ENCODE results near the gene RNASE2. TPM values are rescaled to one million over a fixed set of nuclear protein-coding genes. Genes with fewer than 3 reads are reported as not detected.
"Not testable (repeated sequence)": the region's sequence is repeated elsewhere in the genome, so short reads cannot be mapped to it uniquely, and the experiment has no call there.

Gene RNASE2
- total RNA-seq, 2 donors from 2014 or later: 6.9 to 7.2 TPM

DNA sequence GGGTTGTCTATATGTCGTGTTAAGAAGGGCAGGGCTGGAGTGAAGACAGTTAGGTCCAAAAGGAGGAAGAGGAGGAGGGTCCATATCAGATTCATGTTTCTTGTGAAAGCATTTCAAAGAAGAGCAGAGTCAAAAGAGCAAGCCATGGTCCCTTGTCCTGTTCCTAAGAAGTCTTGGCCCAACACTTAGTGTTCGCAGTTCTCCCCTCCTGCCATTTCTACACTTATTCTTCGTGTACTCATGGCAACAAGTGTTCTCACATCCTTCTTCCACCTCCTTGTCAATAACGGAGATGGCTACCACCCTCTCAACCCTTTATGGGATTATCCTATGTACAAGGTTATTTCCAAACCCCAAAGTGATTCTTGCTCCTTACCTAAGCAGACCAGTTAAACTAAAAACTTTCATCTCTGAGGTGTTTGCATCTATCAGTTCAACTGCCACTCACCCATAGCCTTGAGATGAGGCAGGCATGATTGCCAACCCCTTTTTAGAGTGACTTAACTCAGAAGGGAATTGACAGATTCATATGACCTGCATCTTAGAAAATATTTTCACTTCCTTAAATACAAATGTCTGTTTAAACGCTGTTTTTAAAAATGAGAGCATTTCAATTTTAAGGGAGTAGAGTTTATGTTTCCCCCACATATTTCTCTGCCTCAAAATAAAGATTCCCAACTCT, 19.8 kb upstream of the RNASE2 start:
- no peaks in the 10 kb centered on the region for H3K36me3 ChIP-seq
- H3K9me3 ChIP-seq: no peaks in the 10 kb centered on the region
- TF ChIP-seq, protein P1, sequence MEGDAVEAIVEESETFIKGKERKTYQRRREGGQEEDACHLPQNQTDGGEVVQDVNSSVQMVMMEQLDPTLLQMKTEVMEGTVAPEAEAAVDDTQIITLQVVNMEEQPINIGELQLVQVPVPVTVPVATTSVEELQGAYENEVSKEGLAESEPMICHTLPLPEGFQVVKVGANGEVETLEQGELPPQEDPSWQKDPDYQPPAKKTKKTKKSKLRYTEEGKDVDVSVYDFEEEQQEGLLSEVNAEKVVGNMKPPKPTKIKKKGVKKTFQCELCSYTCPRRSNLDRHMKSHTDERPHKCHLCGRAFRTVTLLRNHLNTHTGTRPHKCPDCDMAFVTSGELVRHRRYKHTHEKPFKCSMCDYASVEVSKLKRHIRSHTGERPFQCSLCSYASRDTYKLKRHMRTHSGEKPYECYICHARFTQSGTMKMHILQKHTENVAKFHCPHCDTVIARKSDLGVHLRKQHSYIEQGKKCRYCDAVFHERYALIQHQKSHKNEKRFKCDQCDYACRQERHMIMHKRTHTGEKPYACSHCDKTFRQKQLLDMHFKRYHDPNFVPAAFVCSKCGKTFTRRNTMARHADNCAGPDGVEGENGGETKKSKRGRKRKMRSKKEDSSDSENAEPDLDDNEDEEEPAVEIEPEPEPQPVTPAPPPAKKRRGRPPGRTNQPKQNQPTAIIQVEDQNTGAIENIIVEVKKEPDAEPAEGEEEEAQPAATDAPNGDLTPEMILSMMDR (IDR thresholded peaks at IDR 0.05): no peak
- no peaks in the 10 kb centered on the region for H3K4me1 ChIP-seq (ENCODE audit: control insufficient read depth in 1 of 2, low read depth in 2 of 2)
- no peak for ATAC-seq (ENCODE audit: insufficient number of reproducible peaks, low FRiP score, low read depth)
- H3K27ac ChIP-seq: no peak overlapping the region
- DNase-seq (ENCODE audit: low spot score): no peak
- no peaks in the 10 kb centered on the region for H3K27me3 ChIP-seq (replicated peaks; ENCODE audit: insufficient read depth)
- no peak overlapping the region for H3K4me3 ChIP-seq

DNA sequence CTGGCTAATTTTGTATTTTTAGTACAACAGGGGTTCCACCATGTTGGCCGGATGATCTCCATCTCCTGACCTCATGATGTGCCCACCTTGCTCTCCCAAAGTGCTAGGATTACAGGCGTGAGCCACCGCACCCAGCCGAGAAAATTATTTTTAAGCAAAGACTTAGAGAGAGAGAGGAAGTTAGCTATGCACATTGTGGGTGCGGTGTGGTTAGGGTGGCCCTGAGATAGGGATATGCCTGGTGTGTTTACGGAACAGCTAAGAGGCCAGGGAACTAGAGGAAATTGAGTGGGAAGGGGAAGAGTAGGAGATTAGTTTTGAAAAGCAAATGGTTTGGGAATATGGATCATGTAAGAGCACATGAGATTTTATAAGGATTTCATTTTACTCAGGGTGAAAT, 10.1 kb upstream of the RNASE2 start:
- not testable (repeated sequence) for H3K4me3 ChIP-seq; H3K27ac ChIP-seq; H3K4me1 ChIP-seq (ENCODE audit: control insufficient read depth in 1 of 2, low read depth in 2 of 2); H3K27me3 ChIP-seq (replicated peaks; ENCODE audit: insufficient read depth); H3K36me3 ChIP-seq; ATAC-seq (ENCODE audit: insufficient number of reproducible peaks, low FRiP score, low read depth); H3K9me3 ChIP-seq; DNase-seq (ENCODE audit: low spot score)

DNA sequence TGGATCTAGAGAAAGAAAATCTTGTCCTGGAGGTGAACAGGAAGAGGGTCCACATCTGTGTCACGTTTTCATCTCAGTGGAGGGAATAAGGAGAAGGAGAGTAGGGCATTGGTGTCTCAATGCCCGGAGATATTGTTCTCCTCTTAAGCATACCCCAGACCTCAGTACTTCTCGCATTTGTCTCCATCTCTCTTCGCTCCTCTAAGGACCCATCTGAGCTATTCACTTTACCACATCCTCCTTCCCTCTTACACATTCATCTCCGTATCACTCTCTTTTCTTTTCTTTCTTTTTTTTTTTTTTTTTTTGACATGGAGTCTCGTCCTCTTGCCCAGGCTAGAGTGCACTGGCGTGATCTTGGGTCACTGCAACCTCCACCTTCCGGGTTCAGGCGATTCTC, 8.6 kb upstream of the RNASE2 start:
- H3K9me3 ChIP-seq; H3K27ac ChIP-seq; H3K27me3 ChIP-seq (replicated peaks; ENCODE audit: insufficient read depth); H3K4me1 ChIP-seq (ENCODE audit: control insufficient read depth in 1 of 2, low read depth in 2 of 2); DNase-seq (ENCODE audit: low spot score); H3K36me3 ChIP-seq; ATAC-seq (ENCODE audit: insufficient number of reproducible peaks, low FRiP score, low read depth); H3K4me3 ChIP-seq: not testable (repeated sequence)

DNA sequence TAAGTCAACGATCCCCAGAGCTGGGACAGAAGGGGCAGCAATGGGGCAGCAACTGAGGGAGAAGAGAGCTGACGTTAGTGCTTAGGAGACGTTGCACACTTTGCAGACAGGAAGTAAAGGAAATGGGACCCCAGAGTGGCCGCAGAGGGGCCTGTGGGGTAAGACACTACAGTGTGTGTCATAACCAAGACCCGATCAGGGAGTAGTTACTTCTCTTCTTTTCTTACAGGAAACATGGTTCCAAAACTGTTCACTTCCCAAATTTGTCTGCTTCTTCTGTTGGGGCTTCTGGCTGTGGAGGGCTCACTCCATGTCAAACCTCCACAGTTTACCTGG, 219 bp downstream of the RNASE2 start:
- not testable (repeated sequence) for H3K4me3 ChIP-seq; H3K27ac ChIP-seq; DNase-seq (ENCODE audit: low spot score); H3K27me3 ChIP-seq (replicated peaks; ENCODE audit: insufficient read depth); H3K4me1 ChIP-seq (ENCODE audit: control insufficient read depth in 1 of 2, low read depth in 2 of 2); H3K36me3 ChIP-seq; ATAC-seq (ENCODE audit: insufficient number of reproducible peaks, low FRiP score, low read depth); H3K9me3 ChIP-seq

DNA sequence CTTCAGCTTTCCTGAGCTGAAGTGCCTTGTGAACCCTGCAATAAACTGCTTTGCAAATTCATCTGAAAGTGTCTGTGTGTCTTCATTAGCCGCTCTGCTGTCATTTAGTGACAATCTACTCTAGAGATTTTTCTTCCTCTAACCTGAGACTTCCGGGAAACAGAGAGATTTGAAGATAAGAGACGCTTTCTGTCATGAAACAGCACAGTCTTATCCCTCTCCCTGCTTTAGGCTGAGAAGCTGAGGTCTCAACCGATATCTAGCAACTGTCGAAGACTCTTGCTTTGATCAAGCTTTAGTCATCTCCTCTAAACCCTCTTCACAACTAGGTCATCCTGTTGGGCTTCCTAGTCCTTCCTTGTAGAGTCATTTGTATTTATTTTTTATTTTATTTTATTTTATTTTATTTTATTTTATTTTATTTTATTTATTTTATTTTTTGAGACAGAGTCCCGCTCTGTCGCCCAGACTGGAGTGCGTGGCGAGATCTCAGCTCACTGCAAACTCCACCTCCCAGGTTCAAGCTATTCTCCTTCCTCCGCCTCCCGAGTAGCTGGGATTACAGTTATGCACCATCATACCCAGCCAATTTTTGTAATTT, 1.2 kb downstream of the RNASE2 start:
- peaks cover 0 to 2% of the 10 kb centered on the region in 2 donors for H3K4me1 ChIP-seq (ENCODE audit: control insufficient read depth in 1 of 2, low read depth in 2 of 2)
- TF ChIP-seq, protein P1 (IDR thresholded peaks at IDR 0.05): no peak
- no peak overlapping the region for H3K27ac ChIP-seq
- no peaks in the 10 kb centered on the region for H3K36me3 ChIP-seq
- H3K9me3 ChIP-seq: no peaks in the 10 kb centered on the region
- DNase-seq (ENCODE audit: low spot score): no peak
- no peaks in the 10 kb centered on the region for H3K27me3 ChIP-seq (replicated peaks; ENCODE audit: insufficient read depth)
- no peak for ATAC-seq (ENCODE audit: insufficient number of reproducible peaks, low FRiP score, low read depth)
- H3K4me3 ChIP-seq: no peak overlapping the region

DNA sequence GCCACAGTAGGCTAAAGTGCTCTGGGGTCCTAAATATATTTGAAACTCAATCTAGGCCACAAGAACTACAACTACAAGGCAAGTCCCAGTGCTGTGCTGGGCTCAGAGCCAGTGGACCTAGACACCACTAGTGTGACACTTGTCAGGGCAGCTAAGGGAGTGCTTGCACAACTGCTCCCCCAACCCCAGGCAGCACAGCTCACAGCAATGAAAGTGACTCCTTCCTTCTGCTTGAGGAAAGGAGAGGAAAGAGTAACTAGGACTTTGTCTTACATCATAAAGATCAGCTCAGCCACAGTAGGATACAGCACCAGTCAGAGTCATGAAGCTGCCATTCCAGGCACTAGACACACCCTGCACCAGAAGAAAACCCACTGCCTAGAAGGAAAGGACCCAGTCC, 3.7 kb downstream of the RNASE2 start:
- not testable (repeated sequence) for H3K4me1 ChIP-seq (ENCODE audit: control insufficient read depth in 1 of 2, low read depth in 2 of 2); H3K36me3 ChIP-seq; H3K27ac ChIP-seq; H3K27me3 ChIP-seq (replicated peaks; ENCODE audit: insufficient read depth); ATAC-seq (ENCODE audit: insufficient number of reproducible peaks, low FRiP score, low read depth); DNase-seq (ENCODE audit: low spot score); H3K9me3 ChIP-seq; H3K4me3 ChIP-seq

DNA sequence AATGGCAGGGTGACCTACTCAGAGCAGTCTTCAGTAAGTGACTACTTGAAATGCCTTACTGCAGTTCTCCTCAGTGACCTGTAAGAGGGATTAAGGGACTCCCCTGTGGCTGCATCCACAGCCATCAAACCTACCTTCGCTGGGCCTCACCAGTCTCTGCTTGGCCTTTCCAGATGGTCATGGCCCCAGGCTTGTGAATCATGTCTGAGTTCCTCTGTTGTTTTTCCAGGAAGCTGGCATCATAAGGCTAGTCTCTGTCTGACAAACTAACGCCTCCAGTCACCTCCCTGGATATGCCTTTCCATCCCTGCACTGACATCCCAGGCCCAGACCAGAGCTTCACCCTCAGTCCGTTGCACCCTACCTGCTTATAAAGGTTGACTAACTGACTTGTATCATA, 14.0 kb downstream of the RNASE2 start:
- Histone ChIP-seq H3K9me3 (no peaks in the 10 kb centered on the region), H3K4me3 (no peak overlapping the region), H3K27ac (no peak overlapping the region), H3K27me3 (replicated peaks; ENCODE audit: insufficient read depth) (no peaks in the 10 kb centered on the region), H3K4me1 (ENCODE audit: control insufficient read depth in 1 of 2, low read depth in 2 of 2) (peaks cover 4 to 11% of the 10 kb centered on the region in 2 donors), H3K36me3 (no peaks in the 10 kb centered on the region)
- DNase-seq (ENCODE audit: low spot score) (no peak), ATAC-seq (ENCODE audit: insufficient number of reproducible peaks, low FRiP score, low read depth) (no peak)
- TF ChIP-seq, protein P1 (IDR thresholded peaks at IDR 0.05): no peak

All from thoracic aorta (tissue), 2 donors.